CD1c-positive myeloid dendritic cell (primary cell): Measurements from ENCODE around the gene NES.

Experiments
- DNase-seq: peaks from one replicate; pipeline ENCODE4 v3.0.0-alpha.2; 2016; ENCODE audit errors: extremely low spot score

The NES gene

GRCh38 chr1:156676820-156677615 is at the start of gene NES:
NES (minus strand) TSS chr1:156677407; CDS start chr1:156677264, 143 bp downstream.
- no peak for DNase-seq

- peak; percentile 55 for DNase-seq
These were observed 49.5 kb upstream of the NES start for GRCh38 chr1:156726549-156727226.

GRCh38 chr1:156725683-156726280 is 48.6 kb upstream of the NES start:
- DNase-seq, result peak; percentile 92

GRCh38 chr1:156721535-156721934 is 44.3 kb upstream of the NES start:
- no peak for DNase-seq

- DNase-seq, result no peak
These were observed 43.9 kb upstream of the NES start for GRCh38 chr1:156721131-156721530.

GRCh38 chr1:156717351-156717750 is 40.1 kb upstream of the NES start:
- DNase-seq, result no peak

- no peak for DNase-seq
These were observed 37.6 kb upstream of the NES start for GRCh38 chr1:156714830-156715229.

GRCh38 chr1:156712626-156713025 is 35.4 kb upstream of the NES start:
- no peak for DNase-seq

- no peak for DNase-seq
These were observed 34.0 kb upstream of the NES start for GRCh38 chr1:156711011-156711817.

- peak; percentile 55 for DNase-seq
These were observed 32.7 kb upstream of the NES start for GRCh38 chr1:156709757-156710489.

- DNase-seq, result no peak
These were observed 31.8 kb upstream of the NES start for GRCh38 chr1:156709031-156709430.

- DNase-seq, result no peak
These were observed 31.0 kb upstream of the NES start for GRCh38 chr1:156708218-156708661.

- no peak for DNase-seq
These were observed 30.4 kb upstream of the NES start for GRCh38 chr1:156707417-156708217.

- no peak for DNase-seq
These were observed 29.6 kb upstream of the NES start for GRCh38 chr1:156706657-156707416.

GRCh38 chr1:156705918-156706656 is 28.9 kb upstream of the NES start:
- peak; percentile 74 for DNase-seq

GRCh38 chr1:156705321-156705917 is 28.2 kb upstream of the NES start, which contains the start of gene CRABP2:
CRABP2 (minus strand) TSS chr1:156705583; CDS start chr1:156705446, 137 bp downstream.
- DNase-seq, result peak; percentile 42

GRCh38 chr1:156704930-156705320 is 27.7 kb upstream of the NES start:
- DNase-seq, result peak; percentile 62

- DNase-seq, result no peak
These were observed 27.0 kb upstream of the NES start for GRCh38 chr1:156704166-156704711.
